GM18502 (cell line): ENCODE data around the gene OR10H4.
"Not testable (repeated sequence)": the region's sequence is repeated elsewhere in the genome, so short reads cannot be mapped to it uniquely, and the experiment has no call there.

Experiments
- ATAC-seq: cut with Tn5 transposase; IDR thresholded peaks from one replicate; pipeline ENCODE4 v1.9.1; 2021; ENCODE audit warnings: mild to moderate bottlenecking; ENCODE audit not compliant: unreplicated experiment, poor library complexity

The OR10H4 gene

GRCh38 chr19:15948223-15949058 is at the start of gene OR10H4:
Gene OR10H4 (plus strand): TSS chr19:15949008. CDS start chr19:15949008, 0 bp downstream.
- no peak for ATAC-seq

- ATAC-seq = not testable (repeated sequence)
These were observed 49.2 kb upstream of the OR10H4 start for GRCh38 chr19:15899561-15899960.

- not testable (repeated sequence) for ATAC-seq
These were observed 48.8 kb upstream of the OR10H4 start for GRCh38 chr19:15900032-15900431.

- ATAC-seq = no peak
These were observed 48.3 kb upstream of the OR10H4 start for GRCh38 chr19:15900504-15900903.

GRCh38 chr19:15902254-15902653 is 46.6 kb upstream of the OR10H4 start:
- no peak for ATAC-seq

- ATAC-seq = not testable (repeated sequence)
These were observed 45.9 kb upstream of the OR10H4 start for GRCh38 chr19:15902898-15903297.

- ATAC-seq = no peak
These were observed 43.8 kb upstream of the OR10H4 start for GRCh38 chr19:15905026-15905425.

GRCh38 chr19:15911599-15912235 is 37.1 kb upstream of the OR10H4 start:
- no peak for ATAC-seq

GRCh38 chr19:15913384-15913783 is 35.4 kb upstream of the OR10H4 start:
- ATAC-seq = no peak

- ATAC-seq = no peak
These were observed 35.0 kb upstream of the OR10H4 start for GRCh38 chr19:15913830-15914229.

- ATAC-seq = no peak
These were observed 33.7 kb upstream of the OR10H4 start for GRCh38 chr19:15915109-15915508.

GRCh38 chr19:15919243-15919642 is 29.6 kb upstream of the OR10H4 start:
- ATAC-seq = no peak

GRCh38 chr19:15922021-15922420 is 26.8 kb upstream of the OR10H4 start:
- no peak for ATAC-seq

GRCh38 chr19:15923702-15924101 is 25.1 kb upstream of the OR10H4 start:
- no peak for ATAC-seq

GRCh38 chr19:15926484-15926883 is 22.3 kb upstream of the OR10H4 start:
- no peak for ATAC-seq

- no peak for ATAC-seq
These were observed 20.5 kb upstream of the OR10H4 start for GRCh38 chr19:15928321-15928720.

- ATAC-seq = not testable (repeated sequence)
These were observed 15.0 kb upstream of the OR10H4 start for GRCh38 chr19:15933761-15934331.

GRCh38 chr19:15934332-15935078 is 14.3 kb upstream of the OR10H4 start, which contains the start of gene CYP4F11:
Gene CYP4F11 (minus strand): TSS chr19:15934529. CDS start chr19:15934408, 121 bp downstream.
- no peak for ATAC-seq

- no peak for ATAC-seq
These were observed 13.6 kb upstream of the OR10H4 start for GRCh38 chr19:15935167-15935702.

GRCh38 chr19:15936173-15936572 is 12.6 kb upstream of the OR10H4 start:
- ATAC-seq = no peak
